Nucleus accumbens (tissue), 56 donors: ENCODE measurements around the gene TAOK1.
"Not testable (repeated sequence)": the region's sequence is repeated elsewhere in the genome, so short reads cannot be mapped to it uniquely, and the experiment has no call there.

ENCODE experiments used
- DNase-seq, 56 donors: peaks; one replicate each; lab custom pipeline; 2025; lab: John Stamatoyannopoulos, UW

Gene TAOK1

GRCh38 chr17:29389982-29390850 lies at the start of gene TAOK1:
Gene TAOK1 (plus strand): TSS chr17:29390363. CDS start chr17:29451549, 61,186 bp downstream.
- peak; percentile 80 to 99 (median 97) for DNase-seq

- DNase-seq = no peak
These were observed 48.4 kb upstream of the TAOK1 start for GRCh38 chr17:29341726-29342125.

GRCh38 chr17:29342158-29342765 lies 47.9 kb upstream of the TAOK1 start:
- DNase-seq = no peak

- no peak for DNase-seq
These were observed 45.8 kb upstream of the TAOK1 start for GRCh38 chr17:29344201-29344856.

GRCh38 chr17:29345066-29345465 lies 45.1 kb upstream of the TAOK1 start:
- no peak for DNase-seq

- DNase-seq = not testable (repeated sequence)
These were observed 44.7 kb upstream of the TAOK1 start for GRCh38 chr17:29345470-29345869.

- DNase-seq = no peak
These were observed 43.7 kb upstream of the TAOK1 start for GRCh38 chr17:29346462-29346861.

- no peak for DNase-seq
These were observed 42.1 kb upstream of the TAOK1 start for GRCh38 chr17:29347831-29348629.

GRCh38 chr17:29349409-29349808 lies 40.8 kb upstream of the TAOK1 start:
- no peak for DNase-seq

GRCh38 chr17:29352146-29352545 lies 38.0 kb upstream of the TAOK1 start:
- no peak for DNase-seq

- no peak for DNase-seq
These were observed 32.9 kb upstream of the TAOK1 start for GRCh38 chr17:29357232-29357631.

GRCh38 chr17:29357821-29358232 lies 32.3 kb upstream of the TAOK1 start:
- DNase-seq = no peak

GRCh38 chr17:29358416-29358815 lies 31.7 kb upstream of the TAOK1 start:
- no peak for DNase-seq

GRCh38 chr17:29359777-29360176 lies 30.4 kb upstream of the TAOK1 start:
- no peak for DNase-seq

- no peak for DNase-seq
These were observed 26.4 kb upstream of the TAOK1 start for GRCh38 chr17:29363716-29364115.

GRCh38 chr17:29364691-29365090 lies 25.5 kb upstream of the TAOK1 start:
- DNase-seq = no peak

- DNase-seq = no peak
These were observed 22.0 kb upstream of the TAOK1 start for GRCh38 chr17:29368161-29368560.

- DNase-seq = no peak
These were observed 21.2 kb upstream of the TAOK1 start for GRCh38 chr17:29368926-29369325.

- DNase-seq = peak in 43 of 56 donors; percentile 7 to 83 (median 34)
These were observed 20.1 kb upstream of the TAOK1 start for GRCh38 chr17:29369831-29370735.
